ENCODE measurements around the gene LITAF. TPM values are rescaled to one million over a fixed set of nuclear protein-coding genes. Genes with fewer than 3 reads are reported as not detected.

LITAF gene
- total RNA-seq, 1 donor from 2014 or later = 281 TPM

DNA sequence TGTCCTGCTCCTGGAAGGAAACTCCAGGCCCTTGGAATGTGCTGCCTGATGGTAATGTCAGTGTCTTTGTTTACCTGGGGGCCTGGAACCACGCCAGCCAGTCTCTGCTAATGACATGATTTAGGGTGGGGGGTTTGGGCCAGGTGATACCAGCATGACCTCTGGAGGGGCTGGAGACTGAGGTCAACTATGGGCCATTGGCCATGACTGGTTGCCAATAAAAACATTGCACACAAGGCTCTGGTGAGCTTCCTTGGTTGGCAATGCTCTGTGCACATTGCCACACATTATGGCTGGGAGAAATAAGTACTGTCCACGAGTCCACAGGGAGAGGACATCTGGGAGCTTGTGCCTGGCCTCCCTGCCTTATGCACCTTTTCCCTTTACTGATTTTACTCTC is 52.5 kb downstream of the LITAF start:
- intact Hi-C loops (cut with DNase I) = no loop called here
- H3K9me3 ChIP-seq = no peaks in the 10 kb centered on the region
- ATAC-seq (no peak), DNase-seq (no peak)
- H3K36me3 ChIP-seq = no peaks in the 10 kb centered on the region
- TF ChIP-seq CTCF (IDR thresholded peaks at IDR 0.05) = no peak
- H3K4me1 ChIP-seq = no peaks in the 10 kb centered on the region
- no peak overlapping the region for H3K4me3 ChIP-seq
- no peak overlapping the region for H3K27ac ChIP-seq
- H3K27me3 ChIP-seq (ENCODE audit: low read depth) = no peaks in the 10 kb centered on the region

DNA sequence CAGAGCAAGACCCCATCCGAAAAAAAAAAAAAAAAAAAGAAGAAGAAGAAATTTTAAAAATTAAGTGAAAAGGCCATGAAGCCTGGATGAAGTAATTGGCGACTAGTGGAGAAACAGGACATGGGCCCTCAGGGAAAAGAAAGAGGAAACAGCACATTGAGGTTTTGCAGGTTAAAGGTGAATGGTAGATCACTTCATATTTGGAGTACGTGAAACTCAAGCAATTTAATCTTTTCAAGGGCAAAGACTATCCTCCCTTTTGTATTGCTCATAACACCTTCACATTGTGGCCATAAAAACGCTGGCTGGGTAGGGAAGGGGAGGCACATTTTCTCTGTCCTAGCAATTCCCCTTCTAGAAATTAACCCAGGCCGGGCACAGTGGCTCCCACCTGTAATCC is 53.1 kb downstream of the LITAF start:
- intact Hi-C loops (cut with DNase I) = no loop called here
- no peak for TF ChIP-seq CTCF (IDR thresholded peaks at IDR 0.05)
- H3K9me3 ChIP-seq = no peaks in the 10 kb centered on the region
- H3K27me3 ChIP-seq (ENCODE audit: low read depth) = no peaks in the 10 kb centered on the region
- H3K4me1 ChIP-seq = no peaks in the 10 kb centered on the region
- ATAC-seq = no peak
- no peak overlapping the region for H3K27ac ChIP-seq
- no peak for DNase-seq
- no peak overlapping the region for H3K4me3 ChIP-seq
- H3K36me3 ChIP-seq = no peaks in the 10 kb centered on the region

DNA sequence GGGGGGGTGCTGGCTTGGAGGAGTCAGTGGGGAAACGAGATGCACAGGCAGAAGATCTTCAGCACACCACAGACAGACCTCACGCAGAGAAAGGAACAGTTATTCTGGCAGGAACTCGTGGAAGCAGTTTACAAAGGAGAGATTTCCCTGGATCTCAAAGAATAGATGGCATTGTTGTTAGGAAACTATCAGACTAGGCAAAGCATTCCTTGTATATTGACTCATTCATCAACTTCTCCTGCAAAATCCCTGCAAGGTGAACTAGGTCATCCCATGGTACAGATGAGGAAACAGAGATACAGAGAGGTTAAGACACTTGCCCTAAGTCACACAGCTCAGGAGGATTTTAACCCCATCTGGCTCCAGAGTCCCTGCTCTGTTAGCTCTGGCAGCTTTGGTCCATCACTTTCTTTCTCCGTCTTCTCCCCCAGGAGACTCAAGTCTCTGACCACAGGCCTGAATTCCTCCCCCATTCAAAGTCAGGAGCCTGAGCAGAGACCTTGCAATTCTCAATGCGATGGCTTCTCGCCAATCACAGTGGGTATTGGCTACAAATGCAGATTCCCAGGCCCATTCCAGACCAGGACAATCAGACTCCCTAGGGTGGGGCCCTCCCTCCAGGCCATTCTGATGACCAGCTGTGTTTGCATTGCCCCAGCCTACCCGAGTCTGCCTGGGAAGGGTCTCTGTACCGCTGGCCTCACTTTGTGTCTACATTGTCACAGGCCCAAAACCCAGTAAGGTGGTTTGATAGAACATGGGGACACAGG is 56.4 kb downstream of the LITAF start:
- no peak for ATAC-seq
- intact Hi-C loops (cut with DNase I) = no loop called here
- TF ChIP-seq CTCF (IDR thresholded peaks at IDR 0.05) = no peak

DNA sequence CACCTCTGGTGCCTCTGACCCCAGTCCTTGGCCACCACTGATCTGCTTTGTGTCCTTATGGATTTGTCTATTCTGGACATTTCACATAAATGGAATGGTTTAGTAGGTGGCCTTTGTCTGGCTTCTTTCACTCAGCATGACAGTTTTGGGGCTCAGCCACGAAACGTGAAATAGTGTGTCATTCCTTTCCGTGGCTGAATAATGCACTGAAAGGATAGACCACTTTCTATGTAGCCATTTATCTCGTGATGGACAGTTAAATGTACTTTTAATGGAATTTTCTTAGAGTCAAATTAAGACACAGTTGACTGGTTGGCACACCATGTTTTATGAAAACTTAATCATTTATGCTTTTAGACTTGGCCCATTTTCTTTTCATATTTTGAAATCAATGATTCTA is 57.4 kb downstream of the LITAF start:
- TF ChIP-seq CTCF (IDR thresholded peaks at IDR 0.05) = no peak
- Histone ChIP-seq H3K4me1 (no peaks in the 10 kb centered on the region), H3K9me3 (no peaks in the 10 kb centered on the region), H3K4me3 (no peak overlapping the region), H3K27me3 (ENCODE audit: low read depth) (no peaks in the 10 kb centered on the region), H3K36me3 (no peaks in the 10 kb centered on the region), H3K27ac (no peak overlapping the region)
- intact Hi-C loops (cut with DNase I) = no loop called here
- no peak for ATAC-seq
- DNase-seq = no peak

More for the DNA sequence above, 56.4 kb downstream of the LITAF start:
- Histone ChIP-seq H3K27me3 (ENCODE audit: low read depth) (no peaks in the 10 kb centered on the region), H3K4me1 (no peaks in the 10 kb centered on the region), H3K4me3 (no peak overlapping the region), H3K36me3 (no peaks in the 10 kb centered on the region), H3K27ac (no peak overlapping the region), H3K9me3 (no peaks in the 10 kb centered on the region)
- DNase-seq = no peak

GRCh38 chr16:11528053-11528452 is 58.7 kb downstream of the LITAF start:
- H3K9me3 ChIP-seq = no peaks in the 10 kb centered on the region
- intact Hi-C loops (cut with DNase I) = no loop called here
- peak in 1 of 2 donors; percentile 11 for ATAC-seq
- H3K27me3 ChIP-seq (ENCODE audit: low read depth) = no peaks in the 10 kb centered on the region
- no peaks in the 10 kb centered on the region for H3K36me3 ChIP-seq
- TF ChIP-seq CTCF (IDR thresholded peaks at IDR 0.05) = no peak
- H3K4me3 ChIP-seq = no peak overlapping the region
- no peak for DNase-seq
- H3K27ac ChIP-seq = no peak overlapping the region
- no peaks in the 10 kb centered on the region for H3K4me1 ChIP-seq

Data from lower lobe of right lung (tissue), 2 donors.